DOHH2 (cell line): ENCODE measurements around the gene HCN3.

Source experiments
- H3F3A ChIP-seq: fragments of 200-600 bp; sonication (generic), shearing (Covaris generic); 2 replicates; pipeline ENCODE4 v1.6.0; 2016; ENCODE audit warnings: antibody characterized with exemption, mild to moderate bottlenecking; ENCODE audit not compliant: control insufficient read depth, insufficient read depth
- H3K27ac ChIP-seq: fragments of 200-600 bp; sonication (generic); 2 replicates; pipeline ENCODE4 v1.5.1; 2014; ENCODE audit warnings: low read depth, mild to moderate bottlenecking, low read length, moderate library complexity
- H3K27me3 ChIP-seq: fragments of 200-600 bp; sonication (generic); 2 replicates; pipeline ENCODE4 v1.6.1; 2014; ENCODE audit warnings: mild to moderate bottlenecking, low read length, mixed read lengths; ENCODE audit not compliant: control insufficient read depth
- H3K36me3 ChIP-seq: fragments of 200-600 bp; sonication (generic); 2 replicates; pipeline ENCODE4 v1.6.1; 2014; ENCODE audit warnings: mild to moderate bottlenecking, low read length, moderate library complexity, mixed read lengths; ENCODE audit not compliant: control insufficient read depth
- H3K4me1 ChIP-seq: fragments of 200-600 bp; sonication (generic); 2 replicates; pipeline ENCODE4 v1.6.1; 2014; ENCODE audit warnings: mild to moderate bottlenecking, low read length, mixed read lengths; ENCODE audit not compliant: control insufficient read depth
- H3K4me2 ChIP-seq: fragments of 200-600 bp; sonication (generic); 2 replicates; pipeline ENCODE4 v1.6.0; 2014; ENCODE audit warnings: mild to moderate bottlenecking, low read length, moderate library complexity
- H3K4me3 ChIP-seq: fragments of 200-600 bp; sonication (generic); 2 replicates; pipeline ENCODE4 v1.5.1; 2014; ENCODE audit warnings: mild to moderate bottlenecking, low read length, mixed read lengths
- H3K79me2 ChIP-seq: fragments of 200-600 bp; sonication (generic); 2 replicates; pipeline ENCODE4 v1.6.1; 2014; ENCODE audit warnings: mild to moderate bottlenecking, low read length, mixed read lengths; ENCODE audit not compliant: control insufficient read depth
- H3K9me2 ChIP-seq: fragments of 200-600 bp; sonication (generic); replicated peaks from 2 replicates; pipeline ENCODE4 v1.6.1; 2014; ENCODE audit warnings: mild to moderate bottlenecking, low read length, mixed read lengths; ENCODE audit not compliant: control insufficient read depth
- H3K9me3 ChIP-seq: fragments of 200-600 bp; sonication (generic); 2 replicates; pipeline ENCODE4 v1.6.1; 2014; ENCODE audit warnings: antibody characterized with exemption, low read length, mixed read lengths; ENCODE audit not compliant: control insufficient read depth, insufficient read depth
- H4K20me1 ChIP-seq: fragments of 200-600 bp; sonication (generic); 2 replicates; pipeline ENCODE4 v1.6.0; 2014; ENCODE audit warnings: low read depth, mild to moderate bottlenecking, antibody characterized with exemption, low read length, moderate library complexity; ENCODE audit not compliant: control insufficient read depth, insufficient read depth
- CTCF ChIP-seq: fragments of 200-600 bp; sonication (generic); IDR thresholded peaks from one replicate; pipeline ENCODE4 v1.5.1; 2014; ENCODE audit warnings: antibody characterized with exemption, mild to moderate bottlenecking, low read depth, low read length; ENCODE audit not compliant: poor library complexity, severe bottlenecking
- EZH2phosphoT487 ChIP-seq: fragments of 200-600 bp; sonication (generic); IDR thresholded peaks from 2 replicates; pipeline ENCODE4 v1.6.1; 2017; ENCODE audit warnings: borderline replicate concordance, mild to moderate bottlenecking, antibody characterized with exemption, low read length, moderate library complexity, mixed read lengths

The HCN3 gene

GRCh38 chr1:155263067-155263466 lies 14.2 kb upstream of the HCN3 start:
- Histone ChIP-seq H4K20me1 (no peaks in the 10 kb centered on the region), H3K4me1 (peaks cover 19% of the 10 kb centered on the region), H3K36me3 (peaks cover 77% of the 10 kb centered on the region), H3K79me2 (peaks cover 21% of the 10 kb centered on the region), H3K27ac (no peak overlapping the region), H3F3A (peaks cover 36% of the 10 kb centered on the region), H3K9me2 (no peaks in the 10 kb centered on the region), H3K9me3 (no peaks in the 10 kb centered on the region), H3K4me3 (no peak overlapping the region), H3K27me3 (no peaks in the 10 kb centered on the region), H3K4me2 (no peak overlapping the region)
- TF ChIP-seq EZH2phosphoT487: no peak
- no peak for TF ChIP-seq CTCF

GRCh38 chr1:155266553-155266952 lies 10.7 kb upstream of the HCN3 start:
- no peak overlapping the region for H3K27ac ChIP-seq
- peaks cover 88% of the 10 kb centered on the region for H3K36me3 ChIP-seq

GRCh38 chr1:155267373-155267772 lies 9.9 kb upstream of the HCN3 start:
- no peak overlapping the region for H3K27ac ChIP-seq
- no peak overlapping the region for H3K4me3 ChIP-seq
- H3K79me2 ChIP-seq: peaks cover 29% of the 10 kb centered on the region
- TF ChIP-seq CTCF: no peak
- no peak for TF ChIP-seq EZH2phosphoT487
- peaks cover 2% of the 10 kb centered on the region; the same call in 1 of the 2 replicates for H4K20me1 ChIP-seq
- H3K4me1 ChIP-seq: peaks cover 13% of the 10 kb centered on the region
- H3K9me3 ChIP-seq: no peaks in the 10 kb centered on the region
- H3K9me2 ChIP-seq: no peaks in the 10 kb centered on the region
- peaks cover 40% of the 10 kb centered on the region for H3F3A ChIP-seq
- no peaks in the 10 kb centered on the region for H3K27me3 ChIP-seq
- peaks cover 94% of the 10 kb centered on the region for H3K36me3 ChIP-seq
- no peak overlapping the region for H3K4me2 ChIP-seq

More at GRCh38 chr1:155266553-155266952, 10.7 kb upstream of the HCN3 start:
- Histone ChIP-seq H3K9me3 (no peaks in the 10 kb centered on the region), H3K9me2 (no peaks in the 10 kb centered on the region), H3K4me1 (peaks cover 8% of the 10 kb centered on the region), H3F3A (peaks cover 40% of the 10 kb centered on the region), H3K4me3 (no peak overlapping the region), H3K4me2 (no peak overlapping the region), H3K79me2 (peaks cover 27% of the 10 kb centered on the region), H4K20me1 (no peaks in the 10 kb centered on the region; the same call in 1 of the 2 replicates), H3K27me3 (no peaks in the 10 kb centered on the region)
- TF ChIP-seq CTCF (no peak), EZH2phosphoT487 (no peak)

GRCh38 chr1:155268630-155269029 lies 8.6 kb upstream of the HCN3 start:
- Histone ChIP-seq H3K4me1 (peaks cover 11% of the 10 kb centered on the region), H4K20me1 (peaks cover 5% of the 10 kb centered on the region; the same call in 1 of the 2 replicates), H3K36me3 (peaks cover 90% of the 10 kb centered on the region), H3K4me3 (no peak overlapping the region), H3K27ac (no peak overlapping the region), H3K9me2 (no peaks in the 10 kb centered on the region), H3K4me2 (no peak overlapping the region), H3F3A (peaks cover 29% of the 10 kb centered on the region), H3K79me2 (peaks cover 40% of the 10 kb centered on the region), H3K9me3 (no peaks in the 10 kb centered on the region), H3K27me3 (no peaks in the 10 kb centered on the region)
- TF ChIP-seq EZH2phosphoT487 (no peak), CTCF (no peak)
